HG03060 (cell line): ENCODE measurements around the gene CCDC144A.
"Not testable (repeated sequence)": the region's sequence is repeated elsewhere in the genome, so short reads cannot be mapped to it uniquely, and the experiment has no call there.

Experiments
- ATAC-seq: cut with Tn5 transposase; IDR thresholded peaks from one replicate; pipeline ENCODE4 v1.9.1; 2021; ENCODE audit warnings: low read depth, moderate number of reproducible peaks; ENCODE audit not compliant: unreplicated experiment

CCDC144A gene

DNA sequence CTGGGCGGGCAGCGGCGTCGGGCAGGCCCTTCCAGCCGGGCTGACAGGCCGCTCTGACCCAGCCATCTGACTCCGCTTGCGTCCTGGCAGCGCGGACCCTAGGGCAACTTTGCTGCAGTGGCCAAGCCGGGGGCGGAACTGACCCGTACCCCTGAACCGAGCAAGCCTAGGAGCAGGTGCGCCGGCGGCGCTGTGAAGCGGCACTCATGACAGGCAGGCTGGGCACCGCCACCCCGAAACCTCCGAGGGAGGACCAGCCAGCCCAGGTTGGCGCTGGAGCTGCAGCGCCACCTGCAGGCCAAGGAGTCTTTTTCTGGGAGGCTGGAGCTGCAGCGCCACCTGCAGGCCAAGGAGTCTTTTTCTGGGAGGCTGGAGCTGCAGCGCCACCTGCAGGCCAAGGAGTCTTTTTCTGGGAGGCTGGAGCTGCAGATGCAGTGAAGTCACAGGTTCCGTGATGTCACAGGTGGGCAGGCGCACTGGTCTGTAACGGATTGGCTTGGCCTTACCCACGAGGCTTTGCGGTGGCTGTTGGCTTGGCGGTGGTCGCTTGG, at the start of gene CCDC144A:
Gene CCDC144A (plus strand): TSS at position 511 of the 551 bp plus-strand sequence. CDS start 160 bp downstream, outside the sequence.
- ATAC-seq, result not testable (repeated sequence)

- ATAC-seq, result no peak
Observed at GRCh38 chr17:16649585-16649984, 40.5 kb upstream of the CCDC144A start.

DNA sequence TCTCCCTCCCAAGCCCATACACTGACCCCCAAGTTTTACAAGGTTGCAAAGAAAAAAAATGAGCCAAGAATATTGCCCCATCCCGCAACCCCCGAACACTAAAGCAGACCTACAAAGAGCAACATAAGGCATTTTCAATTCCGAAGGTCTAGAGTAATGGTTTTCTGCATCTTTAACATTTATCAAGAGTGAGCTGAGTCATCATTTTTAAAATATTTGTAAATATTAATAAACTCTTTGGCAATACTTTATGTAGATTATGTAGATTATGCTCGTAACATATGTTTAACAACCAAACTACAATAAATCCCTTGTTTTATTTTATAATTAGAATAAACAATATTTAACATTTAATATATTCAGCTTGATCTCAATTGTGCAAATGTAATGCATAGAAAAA, 37.8 kb upstream of the CCDC144A start:
- no peak for ATAC-seq

- ATAC-seq, result no peak
Observed at GRCh38 chr17:16652847-16653366, 37.1 kb upstream of the CCDC144A start.

DNA sequence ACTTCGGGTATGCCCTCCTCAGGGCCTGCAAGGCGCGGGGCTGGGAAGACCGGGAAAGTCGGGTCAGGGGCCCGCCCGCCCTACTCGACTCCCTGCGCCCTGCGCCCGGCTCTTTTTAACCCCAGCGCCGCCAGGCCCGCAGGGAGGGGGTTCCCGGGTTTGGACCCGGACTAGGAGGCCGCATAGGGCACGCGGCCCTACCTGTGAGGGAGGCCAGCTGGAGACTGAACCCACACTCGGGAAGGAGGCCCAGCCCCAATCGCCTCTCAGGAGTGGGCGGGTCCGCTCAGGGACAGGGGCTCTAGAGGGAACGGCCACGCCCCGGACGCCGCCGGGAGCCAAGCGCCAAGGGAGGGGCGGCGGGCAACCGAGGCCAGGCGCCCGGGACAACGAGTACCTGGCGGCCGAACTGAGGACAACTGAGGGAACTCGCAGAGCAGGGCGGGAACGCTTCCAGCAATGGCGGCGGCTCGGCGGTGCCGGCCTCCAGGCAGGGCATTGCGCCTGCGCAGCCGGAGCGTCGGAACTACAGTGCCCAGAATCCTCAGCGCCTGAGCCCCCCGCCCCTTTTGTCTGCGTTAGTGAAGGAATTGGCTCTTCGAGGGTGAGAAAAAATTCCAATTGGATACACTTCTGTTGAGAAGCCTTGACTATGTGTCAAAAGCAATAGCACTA, 36.5 kb upstream of the CCDC144A start, which contains the start of gene ZNF624:
Gene ZNF624 (minus strand): TSS at position 484 of the 675 bp plus-strand sequence.
- peak; percentile 74 for ATAC-seq

GRCh38 chr17:16661217-16661616, 28.8 kb upstream of the CCDC144A start:
- ATAC-seq, result no peak

DNA sequence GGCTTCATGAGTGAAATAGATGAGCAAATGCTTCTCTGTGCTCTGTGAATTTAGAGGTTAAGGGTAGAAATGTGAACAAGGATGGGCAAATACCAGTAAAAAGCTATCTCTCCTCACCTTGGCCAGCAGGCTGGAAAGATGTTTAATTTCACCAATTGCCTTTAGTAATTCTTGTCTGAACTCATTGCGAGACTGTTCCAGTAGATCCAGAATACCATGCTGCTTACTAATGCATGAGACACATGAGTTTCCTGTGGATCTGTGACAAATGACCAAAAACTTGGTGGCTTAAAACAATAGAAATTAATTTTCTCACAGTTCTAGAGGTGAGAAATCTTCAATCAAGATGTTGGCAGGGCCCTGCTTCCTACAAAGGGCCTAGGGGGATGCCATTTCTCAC, 27.1 kb upstream of the CCDC144A start:
- no peak for ATAC-seq

DNA sequence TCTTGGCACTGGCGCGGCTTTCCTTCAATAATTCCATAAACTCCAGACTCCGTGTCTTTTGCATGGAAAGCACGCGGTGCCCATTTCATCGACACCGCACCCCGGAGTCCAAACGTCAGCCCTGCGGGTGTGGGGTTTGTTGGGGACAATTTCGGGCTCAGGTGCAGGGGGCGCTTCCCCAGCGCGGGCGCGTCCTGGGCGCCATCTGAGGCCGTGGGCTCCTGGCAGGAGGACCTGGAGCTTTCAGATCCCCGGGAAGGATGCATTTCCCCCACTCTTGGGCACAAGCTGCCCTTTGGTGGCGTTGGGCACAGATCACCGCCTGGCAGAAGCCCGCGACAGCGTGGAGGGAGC, 23.5 kb upstream of the CCDC144A start:
- ATAC-seq, result not testable (repeated sequence)

- ATAC-seq, result not testable (repeated sequence)
Observed at GRCh38 chr17:16666907-16667636, 23.0 kb upstream of the CCDC144A start.

DNA sequence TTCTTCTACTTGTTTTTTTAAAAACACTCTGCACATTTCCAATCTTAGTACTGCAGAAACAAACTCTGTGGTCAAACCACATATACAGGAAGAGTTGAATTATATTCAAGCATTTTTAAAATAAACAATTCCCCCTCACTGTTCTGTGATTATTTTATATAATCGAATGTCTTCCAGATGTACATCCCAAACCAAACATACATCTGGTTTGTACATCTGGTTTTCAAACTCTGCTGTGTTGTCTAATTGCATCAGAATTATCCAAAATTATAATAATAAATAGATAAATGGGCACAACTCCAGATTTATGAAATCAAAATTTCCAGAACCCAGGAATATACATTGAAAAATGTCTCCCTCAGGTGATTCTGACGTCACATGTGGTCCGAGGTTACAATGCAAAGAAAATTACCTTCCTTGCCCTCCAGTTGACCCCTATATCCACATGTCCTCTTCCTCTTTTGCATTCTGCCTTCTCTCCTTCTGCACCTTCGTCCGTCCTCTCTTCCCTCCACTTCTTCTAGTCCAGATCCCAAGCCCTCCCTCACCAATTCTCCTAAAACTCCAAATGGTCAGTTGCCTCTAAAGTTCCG, 13.3 kb upstream of the CCDC144A start:
- no peak for ATAC-seq

DNA sequence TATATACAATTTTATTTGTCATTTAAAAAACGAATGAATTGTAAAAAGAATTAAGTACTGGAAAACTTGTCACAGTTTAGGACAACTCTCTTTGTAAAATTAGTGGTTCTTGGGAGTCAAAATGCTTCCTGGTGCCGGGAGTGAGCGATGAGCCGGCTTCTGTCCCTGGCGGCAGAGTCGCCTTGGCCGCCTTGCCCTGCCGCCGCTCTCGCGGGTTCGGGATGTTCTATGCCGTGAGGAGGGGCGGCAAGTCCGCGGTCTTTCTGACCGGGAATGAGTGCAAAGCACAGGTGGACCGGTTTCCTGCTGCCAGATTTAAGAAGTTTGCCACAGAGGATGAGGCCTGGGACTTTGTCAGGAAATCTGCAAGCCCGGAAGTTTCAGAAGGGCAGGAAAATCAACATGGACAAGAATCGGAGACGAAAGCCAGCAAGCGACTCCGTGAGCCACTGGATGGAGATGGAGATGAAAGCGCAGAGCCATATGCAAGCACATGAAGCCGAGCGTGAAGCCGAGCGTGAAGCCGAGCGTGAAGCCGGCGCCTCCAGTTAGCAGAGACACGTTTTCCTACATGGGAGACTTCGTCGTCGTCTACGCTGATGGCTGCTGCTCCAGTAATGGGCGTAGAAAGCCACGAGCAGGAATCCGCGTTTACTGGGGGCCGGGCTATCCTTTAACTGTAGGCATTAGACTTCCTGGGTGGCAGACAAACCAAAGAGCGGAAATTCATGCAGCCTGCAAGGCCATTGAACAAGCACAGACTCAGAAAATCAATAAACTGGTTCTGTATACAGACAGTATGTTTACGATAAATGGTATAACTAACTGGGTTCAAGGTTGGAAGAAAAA, 6.5 kb upstream of the CCDC144A start:
- ATAC-seq, result not testable (repeated sequence)

DNA sequence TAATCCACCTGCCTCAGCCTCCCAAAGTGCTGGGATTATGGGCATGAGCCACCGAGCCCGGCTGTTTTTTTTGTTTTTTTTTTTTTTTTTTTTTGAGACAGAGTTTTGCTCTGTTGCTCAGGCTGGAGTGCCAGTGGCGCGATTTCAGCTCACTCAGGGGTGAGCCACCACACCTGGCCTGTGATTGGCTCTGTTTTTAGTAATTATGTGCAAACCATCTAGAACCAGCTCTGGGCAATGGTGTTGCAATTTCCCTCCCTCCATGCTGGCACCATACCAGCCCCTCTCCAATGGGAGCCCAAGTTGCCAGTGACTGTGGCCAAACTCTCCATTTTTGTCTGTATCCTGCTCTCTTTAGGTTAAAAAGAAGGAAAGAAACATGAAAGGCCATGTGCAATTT, 4.0 kb upstream of the CCDC144A start:
- not testable (repeated sequence) for ATAC-seq

GRCh38 chr17:16687151-16687550, 2.9 kb upstream of the CCDC144A start:
- not testable (repeated sequence) for ATAC-seq

GRCh38 chr17:16690447-16690846, 406 bp downstream of the CCDC144A start:
- not testable (repeated sequence) for ATAC-seq

DNA sequence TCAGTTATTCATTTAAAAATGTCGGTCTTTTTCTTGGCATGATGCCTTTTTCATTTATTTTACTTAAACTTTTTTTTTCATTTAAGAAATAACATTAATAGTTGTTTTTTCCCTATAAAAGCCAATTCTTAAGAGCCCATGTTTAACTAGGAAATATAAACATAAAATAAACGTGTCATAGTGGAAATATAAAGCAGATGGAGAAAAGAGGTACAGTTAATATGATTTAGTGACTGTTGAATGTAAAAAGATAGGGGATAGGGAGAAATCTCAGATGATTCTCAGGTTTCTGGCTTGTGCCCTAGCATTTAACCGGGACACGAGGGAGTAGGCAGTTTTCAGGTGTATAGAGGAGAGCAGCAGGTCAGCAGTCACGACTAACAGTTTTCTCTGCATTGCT, 7.6 kb downstream of the CCDC144A start:
- ATAC-seq, result not testable (repeated sequence)

- ATAC-seq, result not testable (repeated sequence)
Observed at GRCh38 chr17:16745492-16746203, 55.6 kb downstream of the CCDC144A start.

DNA sequence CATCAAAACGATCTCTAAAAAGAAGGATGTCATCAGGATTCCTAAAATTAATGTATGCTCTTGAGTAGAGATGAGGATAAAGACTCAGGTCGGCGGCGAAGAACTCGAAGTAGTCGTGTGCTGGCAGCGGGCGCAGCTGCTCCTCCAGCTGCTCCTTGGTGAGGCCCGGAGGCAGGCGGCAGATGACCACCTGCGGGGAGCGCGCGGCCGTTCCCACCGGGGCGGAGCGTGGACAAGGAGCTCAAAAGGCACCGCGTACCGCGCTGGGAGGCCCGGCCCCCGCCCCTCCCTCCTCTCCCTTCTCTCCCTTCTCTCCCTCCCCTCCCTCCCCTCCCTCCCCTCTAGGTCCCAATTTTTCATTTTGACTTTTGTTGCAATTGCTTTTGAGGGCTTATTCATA, 56.5 kb downstream of the CCDC144A start:
- ATAC-seq, result not testable (repeated sequence)

GRCh38 chr17:16750515-16750914, 60.5 kb downstream of the CCDC144A start:
- not testable (repeated sequence) for ATAC-seq

- ATAC-seq, result not testable (repeated sequence)
Observed at GRCh38 chr17:16751224-16751923, 61.3 kb downstream of the CCDC144A start.
